GM21825 (cell line): ENCODE results near the gene CENPP.
"Not testable (repeated sequence)": the region's sequence is repeated elsewhere in the genome, so short reads cannot be mapped to it uniquely, and the experiment has no call there.

ENCODE experiments used
- ATAC-seq: cut with Tn5 transposase; IDR thresholded peaks from one replicate; pipeline ENCODE4 v1.9.1; 2021; ENCODE audit warnings: mild to moderate bottlenecking, moderate library complexity; ENCODE audit not compliant: unreplicated experiment

The CENPP gene

DNA sequence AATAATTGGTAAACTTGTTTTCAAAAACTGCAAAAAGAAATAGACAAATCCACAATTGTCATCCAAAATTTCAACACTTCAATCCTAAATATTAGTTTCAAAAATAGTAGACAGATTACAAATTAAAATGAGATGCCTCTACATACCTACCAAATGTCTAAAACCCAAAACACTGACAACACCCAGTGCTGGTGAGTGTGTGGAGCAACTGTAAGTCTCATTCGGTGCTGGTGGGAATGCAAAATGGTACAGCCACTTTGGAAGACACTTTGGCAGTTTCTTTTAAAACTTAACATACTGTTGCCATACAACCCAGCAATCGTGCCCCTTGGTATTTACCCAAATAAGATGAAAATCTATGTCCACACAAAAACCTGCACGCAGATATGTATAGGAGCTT lies 203.4 kb downstream of the CENPP start:
- no peak for ATAC-seq

- ATAC-seq: no peak
Observed at GRCh38 chr9:92530893-92531292, 205.1 kb downstream of the CENPP start.

DNA sequence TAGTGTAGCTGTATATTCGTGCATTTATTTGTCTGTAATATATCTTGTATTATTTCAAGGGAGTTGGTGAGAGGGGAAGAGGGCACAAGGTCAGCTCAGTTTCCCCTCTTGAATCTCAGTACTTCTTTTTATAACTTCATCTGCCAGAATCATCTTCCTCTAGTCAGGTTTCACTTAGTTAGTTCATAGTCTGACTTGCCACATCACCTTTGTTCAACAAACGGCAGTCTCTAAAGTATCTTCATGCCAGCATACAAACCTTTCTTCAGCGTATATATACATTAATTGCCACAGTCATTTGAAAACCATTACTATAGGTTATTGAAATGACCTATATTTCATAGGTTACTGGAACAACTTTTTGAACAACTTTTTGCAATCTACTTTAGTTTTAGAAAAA lies 208.5 kb downstream of the CENPP start:
- no peak for ATAC-seq

GRCh38 chr9:92534674-92535073 lies 208.9 kb downstream of the CENPP start:
- ATAC-seq: peak; percentile 58

- ATAC-seq: no peak
Observed at GRCh38 chr9:92535940-92536850, 210.4 kb downstream of the CENPP start, which contains the start of gene ECM2. ECM2 (minus strand) TSS chr9:92535990; CDS start chr9:92522866, 13,124 bp downstream.

DNA sequence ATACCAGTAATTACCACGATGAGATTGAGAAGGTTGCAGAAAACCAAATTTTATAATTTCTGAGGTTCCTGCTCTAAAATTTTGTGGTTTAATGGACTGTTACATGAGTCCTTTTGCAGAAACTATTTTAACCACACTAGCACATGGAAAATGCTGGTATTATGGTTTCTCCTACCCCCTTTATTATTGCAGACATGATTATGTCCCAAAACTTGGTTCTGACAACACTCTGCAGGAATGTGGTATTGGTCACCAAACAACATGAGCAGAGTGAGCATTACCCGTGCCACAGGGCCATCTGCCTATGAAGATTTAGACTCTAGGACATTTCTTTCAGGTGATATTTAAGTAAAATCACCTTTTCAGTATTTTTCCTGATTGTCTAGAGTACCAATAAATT lies 212.8 kb downstream of the CENPP start:
- no peak for ATAC-seq

DNA sequence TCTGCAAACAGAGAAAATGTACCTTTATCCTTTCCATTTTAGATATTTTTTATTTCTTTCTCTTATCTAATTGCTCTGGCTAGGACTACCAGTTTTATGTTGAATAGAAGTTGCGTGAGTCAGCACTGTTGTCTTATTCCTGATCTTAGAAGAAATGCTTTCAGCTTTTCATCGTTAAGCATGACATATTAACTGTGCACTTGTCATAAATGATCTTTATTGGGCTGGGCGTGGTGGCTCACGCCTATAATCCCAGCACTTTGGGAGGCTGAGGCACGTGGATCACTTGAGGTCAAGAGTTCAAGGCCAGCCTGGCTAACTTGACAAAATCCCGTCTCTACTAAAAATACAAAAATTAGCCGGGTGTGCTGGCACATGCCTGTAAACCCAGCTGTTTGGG lies 218.2 kb downstream of the CENPP start:
- ATAC-seq: no peak

DNA sequence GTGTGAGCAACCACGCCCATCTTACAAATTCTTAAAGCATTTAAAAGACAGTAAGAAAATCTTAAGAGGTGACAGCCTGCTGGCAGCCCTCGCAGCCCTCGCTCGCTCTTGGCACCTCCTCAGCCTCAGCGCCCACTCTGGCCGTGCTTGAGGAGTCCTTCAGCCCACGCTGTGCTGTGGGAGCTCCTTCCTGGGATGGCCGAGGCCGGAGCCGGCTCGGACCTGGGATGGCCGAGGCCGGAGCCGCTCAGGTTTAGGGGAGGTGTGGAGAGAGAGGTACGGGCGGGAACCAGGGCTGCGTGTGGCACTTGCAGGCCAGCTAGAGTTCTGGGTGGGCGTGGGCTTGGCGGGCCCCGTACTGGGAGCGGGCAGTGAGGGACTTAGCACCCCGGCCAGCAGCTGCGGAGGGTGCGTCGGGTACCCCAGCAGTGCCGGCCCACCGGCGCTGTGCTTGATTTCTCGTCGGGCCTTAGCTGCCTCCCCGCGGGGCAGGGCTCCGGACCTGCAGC lies 219.3 kb downstream of the CENPP start:
- ATAC-seq: no peak

DNA sequence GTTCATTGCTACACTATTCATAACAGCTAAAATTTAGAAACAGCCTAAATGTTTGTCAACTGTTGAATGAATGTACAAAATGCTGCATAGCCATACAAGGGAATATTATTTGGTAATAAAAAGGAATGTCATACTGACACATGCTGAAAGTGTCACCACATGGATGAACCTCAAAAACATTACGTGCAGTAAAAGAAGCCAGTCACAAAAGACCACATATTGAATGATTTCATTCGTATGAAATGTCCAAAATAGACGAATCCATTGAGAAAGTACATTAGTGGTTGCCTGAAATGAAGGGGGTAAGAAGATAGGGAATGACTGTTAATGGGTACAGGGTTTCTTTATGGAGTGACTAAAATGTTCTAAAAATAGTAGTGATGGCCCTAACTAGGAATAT lies 221.6 kb downstream of the CENPP start:
- ATAC-seq: no peak

GRCh38 chr9:92550765-92551164 lies 225.0 kb downstream of the CENPP start:
- no peak for ATAC-seq

DNA sequence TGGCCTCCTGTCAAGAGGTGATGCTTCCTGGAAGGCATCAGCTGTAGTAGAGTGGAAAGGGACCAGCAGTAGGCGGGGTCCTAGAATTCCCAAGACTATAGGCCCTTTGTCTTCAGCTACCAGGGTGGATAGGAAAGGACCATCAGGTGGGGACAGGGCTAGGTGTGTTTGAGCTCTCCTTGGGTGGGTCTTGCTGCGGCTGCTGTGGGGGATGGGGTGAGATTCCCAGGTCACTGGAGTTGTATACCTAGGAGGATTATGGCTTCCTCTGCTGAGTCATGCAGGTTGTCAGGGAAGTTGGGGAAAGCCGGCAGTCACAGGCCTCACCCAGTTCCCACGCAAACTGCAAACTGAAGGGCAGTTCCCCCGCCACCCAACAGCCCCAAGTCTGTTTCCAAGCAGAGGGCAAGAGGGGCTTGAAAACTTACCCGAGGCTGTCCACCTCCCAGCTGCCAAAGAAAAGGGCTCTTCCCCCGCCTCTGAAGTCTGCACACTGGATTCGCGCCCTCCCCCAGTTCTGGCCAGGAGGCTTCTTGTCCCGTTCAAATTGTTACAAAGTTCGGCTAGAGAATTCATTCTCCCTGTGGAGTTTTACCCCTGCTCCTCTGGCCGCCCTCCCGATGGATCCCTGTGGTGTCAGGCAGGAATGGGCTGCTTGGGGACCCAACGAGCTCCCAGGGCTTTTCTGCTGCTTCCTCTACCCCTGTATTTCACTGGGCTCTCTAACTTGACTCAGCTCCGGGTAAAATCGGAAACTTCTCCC lies 233.0 kb downstream of the CENPP start:
- no peak for ATAC-seq

GRCh38 chr9:92561374-92562330 lies 235.9 kb downstream of the CENPP start:
- ATAC-seq: no peak

GRCh38 chr9:92562461-92562967 lies 236.8 kb downstream of the CENPP start:
- ATAC-seq: no peak

DNA sequence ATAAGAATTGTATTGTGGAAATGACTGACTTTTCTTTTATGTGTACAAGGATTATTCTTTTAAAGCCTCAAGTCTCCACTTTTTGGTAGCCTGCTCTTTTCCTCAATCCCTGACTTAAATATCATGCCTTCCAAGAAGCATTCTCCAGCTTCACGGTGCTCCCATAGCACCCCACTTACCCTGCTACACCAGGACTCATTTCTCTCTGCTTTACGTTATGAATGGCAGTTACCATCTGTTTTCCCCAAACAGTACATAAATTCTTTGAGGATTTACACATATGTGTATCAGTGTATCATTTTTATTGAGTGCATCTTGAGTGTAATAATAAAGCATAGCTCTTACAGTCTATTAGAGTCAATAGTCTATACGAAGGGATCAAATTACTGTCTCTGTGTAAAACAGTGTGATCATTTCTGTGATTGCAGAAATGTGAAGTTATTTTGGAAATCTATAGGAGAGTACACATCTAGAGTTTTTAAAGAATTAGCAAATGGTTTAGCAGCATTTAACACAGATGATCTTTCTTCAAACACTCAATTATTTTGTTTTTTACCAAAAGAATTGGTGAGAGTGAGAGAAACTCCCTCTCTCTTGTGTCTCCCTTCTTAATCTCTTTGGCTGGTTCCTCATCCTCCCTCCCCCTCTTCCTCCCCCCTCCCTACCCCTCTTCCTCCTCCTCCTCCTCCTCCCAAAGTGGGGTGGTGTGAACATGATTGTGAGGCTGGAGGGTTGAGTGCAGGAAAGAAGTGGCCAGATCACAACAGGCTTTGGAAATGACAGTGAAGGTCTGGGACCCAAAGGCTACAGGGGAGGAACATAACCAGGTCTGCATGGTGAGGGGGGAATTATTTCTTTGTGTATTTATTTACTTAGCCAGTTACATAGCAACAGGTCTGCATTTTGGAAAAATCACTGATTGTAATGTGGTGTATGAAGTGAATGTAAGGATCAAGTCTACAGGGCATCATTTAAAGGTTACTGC lies 237.7 kb downstream of the CENPP start:
- ATAC-seq: no peak

DNA sequence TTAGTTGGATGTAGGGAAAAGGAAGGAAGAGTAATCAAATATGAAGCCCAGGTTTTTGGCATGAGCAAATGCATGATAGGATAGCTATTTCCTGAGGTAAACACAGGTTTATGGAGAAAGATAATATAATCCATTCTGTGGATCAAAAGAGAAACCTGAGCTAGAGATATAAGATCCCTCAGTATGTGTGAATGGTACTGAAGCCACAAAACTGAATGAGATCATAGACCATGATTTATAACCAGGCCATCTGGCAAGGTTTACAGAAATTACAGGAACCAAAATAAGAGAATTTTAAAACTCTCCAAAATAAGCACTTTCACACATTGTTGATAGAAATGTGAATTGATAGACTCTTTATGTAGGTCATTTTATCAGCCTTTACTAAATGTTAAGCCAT lies 238.8 kb downstream of the CENPP start:
- no peak for ATAC-seq

GRCh38 chr9:92564982-92565381 lies 239.2 kb downstream of the CENPP start:
- no peak for ATAC-seq

GRCh38 chr9:92571871-92572270 lies 246.1 kb downstream of the CENPP start:
- not testable (repeated sequence) for ATAC-seq

- not testable (repeated sequence) for ATAC-seq
Observed at GRCh38 chr9:92573612-92574011, 247.9 kb downstream of the CENPP start.

GRCh38 chr9:92576175-92576574 lies 250.4 kb downstream of the CENPP start:
- ATAC-seq: no peak
